GM19467 (cell line): Measurements from ENCODE around the gene ANKRD62.
"Not testable (repeated sequence)": the region's sequence is repeated elsewhere in the genome, so short reads cannot be mapped to it uniquely, and the experiment has no call there.

Experiments used
- ATAC-seq: cut with Tn5 transposase; IDR thresholded peaks from one replicate; pipeline ENCODE4 v1.9.1; 2021; ENCODE audit warnings: mild to moderate bottlenecking, moderate library complexity; ENCODE audit not compliant: unreplicated experiment

The ANKRD62 gene

DNA sequence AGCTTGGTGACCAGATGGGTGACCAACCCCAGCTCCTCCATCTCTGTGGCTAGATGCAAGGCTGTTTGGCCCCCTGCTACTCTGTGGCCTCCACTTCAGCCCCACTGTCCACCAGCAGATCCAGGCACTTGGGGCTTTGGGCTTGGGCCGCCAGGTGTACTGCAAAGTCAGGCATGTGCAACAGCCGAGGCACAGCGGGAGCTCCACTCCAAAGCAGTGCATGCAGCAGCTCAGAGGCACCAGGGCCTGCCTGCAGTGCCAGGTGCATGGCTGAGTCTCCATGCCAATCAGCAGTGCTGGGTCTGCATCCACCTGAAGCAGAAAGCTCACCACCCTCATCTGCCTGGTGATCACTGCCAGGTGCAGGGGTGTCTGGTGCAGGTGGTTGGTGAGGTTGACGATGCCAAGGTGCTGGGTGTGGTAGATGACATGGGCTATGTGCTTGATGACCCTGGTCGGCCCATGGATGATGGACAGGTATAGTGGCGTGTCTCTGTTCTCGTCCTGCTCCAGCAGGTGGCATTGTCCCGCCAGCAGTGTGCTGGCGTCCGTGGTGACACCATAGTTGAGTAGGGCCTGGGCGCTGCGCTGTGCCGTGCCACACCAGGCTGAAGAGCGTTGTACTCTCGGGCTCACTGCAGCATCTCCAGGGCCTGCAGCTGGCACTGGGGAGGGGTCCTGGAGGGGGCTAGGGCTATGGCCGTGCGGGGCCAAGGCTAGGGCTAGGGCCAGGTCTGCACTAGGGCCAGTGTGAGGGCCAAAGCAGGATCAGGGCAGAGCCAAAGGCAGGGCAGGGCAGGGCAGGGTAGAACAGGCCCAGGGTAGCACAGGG lies 1.0 kb upstream of the ANKRD62 start:
- ATAC-seq: no peak

- no peak for ATAC-seq
Measured at GRCh38 chr18:12098374-12098773, 4.7 kb downstream of the ANKRD62 start.

GRCh38 chr18:12099160-12099559 lies 5.5 kb downstream of the ANKRD62 start:
- no peak for ATAC-seq

DNA sequence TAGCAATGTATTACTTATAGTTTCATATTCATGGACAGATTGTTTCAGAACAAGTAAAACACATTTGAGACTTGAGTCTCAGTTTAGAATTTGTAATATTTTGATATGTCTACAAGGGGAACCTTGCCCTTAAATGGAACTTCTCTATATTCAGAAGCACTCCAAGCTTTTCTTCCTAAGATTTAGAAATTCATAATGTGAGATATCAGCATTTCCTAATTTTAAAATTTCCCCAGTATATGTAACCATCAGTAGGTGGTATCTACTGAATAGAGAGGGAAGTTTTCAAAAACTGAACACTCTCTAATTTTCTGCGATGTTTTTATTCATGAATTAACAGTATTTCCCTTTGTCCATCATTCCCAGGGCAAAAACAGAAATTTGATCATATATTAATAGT lies 7.6 kb downstream of the ANKRD62 start:
- no peak for ATAC-seq

GRCh38 chr18:12102136-12102842 lies 8.6 kb downstream of the ANKRD62 start:
- no peak for ATAC-seq

- no peak for ATAC-seq
Measured at GRCh38 chr18:12106471-12106870, 12.8 kb downstream of the ANKRD62 start.

GRCh38 chr18:12109836-12110235 lies 16.2 kb downstream of the ANKRD62 start:
- ATAC-seq: no peak

- ATAC-seq: no peak
Measured at GRCh38 chr18:12113999-12114646, 20.5 kb downstream of the ANKRD62 start.

DNA sequence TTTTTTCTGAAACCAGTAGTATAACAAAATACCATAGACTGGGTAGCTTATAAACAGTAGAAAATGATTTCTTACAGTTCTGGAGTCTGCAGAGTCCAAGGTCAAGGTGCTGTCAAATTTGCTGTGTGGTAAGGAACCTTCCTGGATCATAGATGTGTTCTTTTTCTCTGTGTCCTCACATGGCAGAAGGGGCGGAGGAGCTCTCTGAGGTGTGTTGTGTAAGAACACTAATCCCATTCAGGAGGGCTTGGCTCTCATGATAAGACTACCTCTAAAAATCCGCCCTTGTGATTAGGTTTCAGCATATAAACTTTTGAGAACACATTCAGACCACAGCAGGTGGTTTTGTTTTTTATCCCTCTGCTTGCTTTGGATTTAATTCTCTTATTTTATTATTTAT lies 25.7 kb downstream of the ANKRD62 start:
- ATAC-seq: no peak

DNA sequence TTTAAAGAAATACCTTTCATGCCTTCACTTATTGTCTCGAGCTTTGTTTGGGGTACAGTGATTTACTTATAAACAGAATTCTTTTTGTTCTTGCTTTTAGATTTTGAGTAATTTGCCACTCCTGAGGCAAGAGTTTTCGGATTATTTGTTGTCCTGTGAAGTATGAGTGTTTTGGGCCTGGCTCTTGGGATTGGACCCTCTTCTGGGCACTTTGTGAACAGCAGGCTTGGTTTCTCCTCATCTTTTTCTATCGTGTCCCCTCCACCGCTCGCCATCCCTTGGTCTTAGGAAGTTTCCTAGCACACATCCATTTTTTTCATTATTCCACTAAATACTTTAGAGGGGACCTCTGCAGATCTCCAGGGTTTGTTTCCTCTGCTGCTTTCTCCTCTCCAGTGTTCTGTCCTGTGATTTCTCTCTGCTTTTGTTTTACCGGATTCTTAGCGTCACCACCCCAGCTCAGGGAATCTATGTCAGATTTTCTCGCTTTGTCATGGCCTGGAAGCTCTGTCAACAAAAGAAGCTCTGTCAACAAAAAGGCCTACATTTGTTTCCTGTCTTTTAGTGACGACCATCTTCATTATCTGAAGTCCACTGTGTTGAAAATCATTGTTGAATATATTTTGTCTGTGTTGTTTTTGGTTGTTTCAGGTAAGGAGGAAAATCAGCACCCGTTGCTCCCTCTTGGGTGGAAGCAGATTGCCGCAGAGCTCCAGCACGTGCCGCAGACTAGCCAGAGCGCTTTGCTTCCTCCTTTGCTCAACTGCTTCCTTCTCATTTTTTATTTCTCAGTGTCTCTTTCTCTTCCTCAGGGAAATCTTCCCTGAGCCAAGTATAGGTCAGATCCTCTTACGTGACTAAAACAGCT lies 27.8 kb downstream of the ANKRD62 start:
- ATAC-seq: no peak

GRCh38 chr18:12122043-12122389 lies 28.4 kb downstream of the ANKRD62 start:
- ATAC-seq: not testable (repeated sequence)

DNA sequence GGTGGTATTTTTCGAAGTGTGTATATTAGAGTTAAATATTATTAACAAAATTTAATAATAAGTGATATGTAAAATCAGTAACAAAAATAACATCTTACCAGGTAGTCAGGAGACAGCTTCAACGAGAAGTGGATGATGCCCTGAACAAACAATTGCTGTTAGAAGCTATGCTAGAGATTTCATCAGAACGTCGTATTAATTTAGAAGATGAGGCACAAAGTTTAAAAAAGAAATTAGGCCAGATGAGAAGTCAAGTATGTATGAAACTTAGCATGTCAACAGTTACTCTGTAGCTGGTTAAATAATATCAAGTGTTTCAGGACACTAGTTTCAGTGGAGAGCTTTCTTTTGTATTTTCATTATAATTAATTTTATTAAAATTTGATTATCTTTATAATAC lies 34.0 kb downstream of the ANKRD62 start:
- not testable (repeated sequence) for ATAC-seq

- ATAC-seq: not testable (repeated sequence)
Measured at GRCh38 chr18:12138831-12139230, 45.2 kb downstream of the ANKRD62 start.

- ATAC-seq: not testable (repeated sequence)
Measured at GRCh38 chr18:12140866-12141265, 47.2 kb downstream of the ANKRD62 start.

- not testable (repeated sequence) for ATAC-seq
Measured at GRCh38 chr18:12141778-12142177, 48.1 kb downstream of the ANKRD62 start.

- not testable (repeated sequence) for ATAC-seq
Measured at GRCh38 chr18:12149431-12149830, 55.8 kb downstream of the ANKRD62 start.

- no peak for ATAC-seq
Measured at GRCh38 chr18:12154361-12154760, 60.7 kb downstream of the ANKRD62 start.

DNA sequence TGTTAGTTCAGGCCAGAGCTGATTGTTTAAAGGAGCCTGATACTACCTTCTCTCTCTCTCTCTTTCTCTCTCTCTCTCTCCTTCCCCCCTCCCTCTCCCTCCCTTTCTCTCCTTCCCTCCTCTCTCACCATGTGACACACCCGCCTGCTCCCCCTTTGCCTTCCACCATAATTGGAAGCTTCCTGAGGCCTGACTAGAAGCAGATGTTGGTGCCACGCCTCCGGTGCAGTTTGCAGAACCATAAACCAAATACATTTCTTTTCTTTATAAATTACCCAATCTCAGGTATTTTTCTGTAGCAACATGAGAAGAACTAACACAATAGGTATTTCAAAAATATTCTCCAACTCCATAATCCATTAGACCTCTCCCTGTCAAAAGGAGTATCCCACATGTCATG lies 62.4 kb downstream of the ANKRD62 start:
- ATAC-seq: no peak

GRCh38 chr18:12159446-12159845 lies 65.8 kb downstream of the ANKRD62 start:
- ATAC-seq: no peak

DNA sequence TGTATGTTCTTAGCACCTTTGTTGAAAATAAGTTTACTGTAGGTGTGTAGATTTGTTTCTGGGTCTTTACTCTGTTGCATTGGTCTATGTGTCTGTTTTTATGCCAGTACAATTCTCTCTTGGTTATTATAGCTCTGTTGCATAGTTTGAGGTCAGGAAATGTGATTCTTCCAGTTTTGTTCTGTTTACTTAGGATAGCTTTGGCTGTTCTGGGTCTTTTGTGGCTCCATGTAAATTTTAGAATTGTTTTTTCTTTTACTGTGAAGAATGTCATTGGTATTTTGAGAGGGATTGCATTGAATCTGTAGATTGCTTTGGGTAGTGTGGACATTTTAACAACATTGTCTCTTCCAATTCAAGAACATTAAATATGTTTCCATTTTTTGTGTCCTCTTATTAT lies 69.1 kb downstream of the ANKRD62 start:
- no peak for ATAC-seq
